K562 (cell line): Measurements from ENCODE around the gene YAE1. TPM values are rescaled to one million over a fixed set of nuclear protein-coding genes. Genes with fewer than 3 reads are reported as not detected.

Experiments
- ATAC-seq: fragments of 200-7000 bp; cut with Tn5 transposase; 3 replicates; pipeline ENCODE4 v1.9.1; 2020; ENCODE audit warnings: moderate library complexity
- BruUV-seq: library from RNA; stranded (reverse); fragments of 400-500 nt; replicated peaks from 2 replicates; lab custom pipeline; 2021; lab: Mats Ljungman, UMichigan
- CTCF ChIA-PET: fragments of 300-600 bp; formaldehyde crosslinking; extraction: SDS; loops from one replicate; lab custom pipeline; 2021; ENCODE audit warnings: low intra/inter-chr PET ratio; lab: Yijun Ruan, JAX
- POLR2A ChIA-PET: fragments of 300-600, 350-650 bp; sonication (Branson Sonifier 250); formaldehyde crosslinking; extraction: SDS; loops from one replicate; lab custom pipeline; 2021; ENCODE audit warnings: antibody characterized with exemption, inconsistent platforms; lab: Yijun Ruan, JAX
- DNase-seq, 4 experiments: peaks; one replicate each; pipeline versions ENCODE4 v3.0.0 to v3.0.0-alpha.2; 2011 to 2018; ENCODE audit warnings: low spot score in 3 of 4, mixed read lengths in 3 of 4; ENCODE audit errors: extremely low read depth in 1 of 4
- FAIRE-seq: peaks from 2 replicates; lab custom pipeline; 2011; peaks lifted over from hg19 to GRCh38; lab: Jason Lieb, UNC
- H2AFZ ChIP-seq: 2 replicates; pipeline ENCODE4 v1.6.0; 2011; ENCODE audit warnings: low read depth, low read length, control low read depth, inconsistent platforms
- H3K27ac ChIP-seq: fragments of 200-600 bp; 3 replicates; pipeline ENCODE4 v1.8.0; 2011; ENCODE audit warnings: low read depth, mild to moderate bottlenecking, control low read depth, inconsistent platforms, low read length, moderate library complexity, mixed read lengths; ENCODE audit errors: extremely low read depth
- H3K27me3 ChIP-seq, 2 experiments: fragments of 300-600 bp in 1 of 2; 2 replicates in 1 of 2; 3 replicates in 1 of 2; pipeline versions ENCODE4 v1.6.0 to v1.8.0; 2011; ENCODE audit warnings: inconsistent platforms in 2 of 2, low read length in 2 of 2, mild to moderate bottlenecking in 1 of 2, mixed read lengths in 1 of 2, moderate library complexity in 1 of 2; ENCODE audit not compliant: control insufficient read depth in 2 of 2, insufficient read depth in 2 of 2
- H3K36me3 ChIP-seq: fragments of 300-600 bp; 3 replicates; pipeline ENCODE4 v1.8.0; 2011; ENCODE audit warnings: mild to moderate bottlenecking, low read length, inconsistent platforms; ENCODE audit not compliant: control insufficient read depth, insufficient read depth
- H3K4me1 ChIP-seq, 2 experiments: fragments of 200-600 bp in 1 of 2; replicated peaks in 1 of 2; 2 replicates in 1 of 2; 3 replicates in 1 of 2; pipeline versions ENCODE4 v1.5.1 to v1.8.0; 2011; ENCODE audit warnings: inconsistent platforms in 2 of 2, low read length in 2 of 2, mild to moderate bottlenecking in 1 of 2, mixed read lengths in 1 of 2, moderate library complexity in 1 of 2; ENCODE audit not compliant: control insufficient read depth in 2 of 2, insufficient read depth in 2 of 2
- H3K4me2 ChIP-seq: 2 replicates; pipeline ENCODE4 v1.6.1; 2011; ENCODE audit warnings: low read length, control low read depth, inconsistent platforms, mixed read lengths; ENCODE audit not compliant: insufficient read depth
- H3K4me3 ChIP-seq: fragments of 200-600 bp; sonication (generic), shearing (Covaris generic); 2 replicates; pipeline ENCODE4 v1.5.1; 2016; ENCODE audit warnings: control low read depth, inconsistent platforms
- H3K79me2 ChIP-seq: fragments of 200-600 bp; 3 replicates; pipeline ENCODE4 v1.8.0; 2011; ENCODE audit warnings: low read length, inconsistent platforms; ENCODE audit not compliant: control insufficient read depth, insufficient read depth
- H3K9ac ChIP-seq, 2 experiments: 2 replicates each; pipeline versions ENCODE4 v1.6.0 to v1.6.1; 2011; ENCODE audit warnings: low read depth in 2 of 2, low read length in 2 of 2, control low read depth in 1 of 2, inconsistent platforms in 1 of 2, mild to moderate bottlenecking in 1 of 2, mixed read lengths in 1 of 2; ENCODE audit not compliant: insufficient read depth in 1 of 2
- H3K9me1 ChIP-seq: one replicate; pipeline ENCODE4 v1.6.0; 2011; ENCODE audit warnings: inconsistent platforms, mild to moderate bottlenecking, low read length, moderate library complexity; ENCODE audit not compliant: control insufficient read depth, insufficient read depth
- H3K9me3 ChIP-seq: replicated peaks from 2 replicates; pipeline ENCODE4 v1.5.1; 2011; ENCODE audit warnings: low read depth, low read length, inconsistent platforms; ENCODE audit not compliant: control insufficient read depth, insufficient read depth
- H4K20me1 ChIP-seq: replicated peaks from 2 replicates; pipeline ENCODE4 v1.6.1; 2011; ENCODE audit warnings: low read length, inconsistent platforms, mixed read lengths; ENCODE audit not compliant: control insufficient read depth, insufficient read depth
- HSF4 ChIP-seq: fragments of 250-450 bp; sonication (Bioruptor Pico); IDR thresholded peaks from 2 replicates; pipeline ENCODE4 v2.1.2; 2022; ENCODE audit warnings: mild to moderate bottlenecking, moderate library complexity, borderline replicate concordance
- LEF1 ChIP-seq: fragments of 450-650 bp; IDR thresholded peaks from 2 replicates; pipeline ENCODE4 v1.6.1; 2016; ENCODE audit warnings: mild to moderate bottlenecking
- RUNX1 ChIP-seq: sonication (generic); IDR thresholded peaks from 2 replicates; pipeline ENCODE4 v1.6.1; 2016; ENCODE audit warnings: antibody characterized with exemption, low read depth
- TAF1 ChIP-seq: IDR thresholded peaks from 2 replicates; pipeline ENCODE4 v1.6.1; 2011; ENCODE audit warnings: mild to moderate bottlenecking, low read length, moderate library complexity; ENCODE audit not compliant: insufficient read depth, control insufficient read depth, severe bottlenecking; ENCODE audit errors: extremely low read depth
- TOE1 ChIP-seq, 2 experiments: fragments of 450-650 bp in 1 of 2; sonication (generic) in 1 of 2; formaldehyde crosslinking in 1 of 2; IDR thresholded peaks; 2 replicates each; pipeline versions ENCODE4 v1.7.1 to v1.8.0; 2016 to 2022; ENCODE audit warnings: borderline replicate concordance in 2 of 2, mild to moderate bottlenecking in 2 of 2, antibody characterized with exemption in 1 of 2, inconsistent platforms in 1 of 2, low read depth in 1 of 2, missing genetic modification reagents in 1 of 2, moderate library complexity in 1 of 2
- WGBS: fragments of 100-300 bp; shearing (Covaris generic); methylation state at CpG from one replicate; pipeline ENCODE4 v1.1.6; 2016; ENCODE audit warnings: low coverage, mixed read lengths; ENCODE audit not compliant: insufficient coverage; ENCODE audit errors: missing lambda C conversion rate; 5-methylcytosine and 5-hydroxymethylcytosine counted together
- in situ Hi-C: fragments of 300-500 bp; cut with MboI; formaldehyde crosslinking; loops from 4 replicates; pipeline ENCODE4 v1.15.0; 2018; ENCODE audit warnings: inconsistent platforms, mixed read lengths
- intact Hi-C: fragments of 100-400 bp; cut with micrococcal nuclease; formaldehyde crosslinking; loops from 2 replicates; pipeline ENCODE4 v1.14.2; 2022
- polyA plus RNA-seq, 8 experiments: library from polyadenylated mRNA; depleted of rRNA in 4 of 8; stranded (reverse) in 5 of 8; unstranded in 3 of 8; fragments of >200 nt; fragmentation: Nextera tagmentation in 2 of 8; fragmentation: Illumina TruSeq in 1 of 8; extraction: Ambion mirVana in 2 of 8; extraction: Trizol in 1 of 8; gene quantifications; 2 replicates each; pipeline versions ENCODE4 v1.2.1 to v1.2.3, GENCODE V29; 2011 to 2014; ENCODE audit warnings: inconsistent platforms in 1 of 8, missing spikeins in 1 of 8
- total RNA-seq, 7 experiments: library from RNA; depleted of rRNA in 6 of 7; stranded (reverse); fragments of >200 nt in 6 of 7; fragmentation: Illumina TruSeq in 2 of 7; extraction: Trizol in 2 of 7; gene quantifications; 2 replicates each; pipeline versions ENCODE4 v1.2.1 to v1.2.3, GENCODE V29; 2011 to 2021; ENCODE audit warnings: low replicate concordance in 1 of 7
- TF ChIP-seq, protein P1 (sequence below): sonication (generic); formaldehyde crosslinking; IDR thresholded peaks from 2 replicates; pipeline ENCODE4 v1.8.0; 2022; ENCODE audit warnings: missing genetic modification reagents, mild to moderate bottlenecking, borderline replicate concordance
- TF ChIP-seq, protein P2 (sequence below): sonication (generic); formaldehyde crosslinking; IDR thresholded peaks from 2 replicates; pipeline ENCODE4 v1.8.0; 2022; ENCODE audit warnings: mild to moderate bottlenecking, missing genetic modification reagents, borderline replicate concordance

Gene YAE1
- total and polyA plus RNA-seq, 9 of the 15 experiments (the other 6 are each of a cell fraction or from before 2014, with no cell fraction given): 15.2 to 63.4 (median 30.1) TPM

DNA sequence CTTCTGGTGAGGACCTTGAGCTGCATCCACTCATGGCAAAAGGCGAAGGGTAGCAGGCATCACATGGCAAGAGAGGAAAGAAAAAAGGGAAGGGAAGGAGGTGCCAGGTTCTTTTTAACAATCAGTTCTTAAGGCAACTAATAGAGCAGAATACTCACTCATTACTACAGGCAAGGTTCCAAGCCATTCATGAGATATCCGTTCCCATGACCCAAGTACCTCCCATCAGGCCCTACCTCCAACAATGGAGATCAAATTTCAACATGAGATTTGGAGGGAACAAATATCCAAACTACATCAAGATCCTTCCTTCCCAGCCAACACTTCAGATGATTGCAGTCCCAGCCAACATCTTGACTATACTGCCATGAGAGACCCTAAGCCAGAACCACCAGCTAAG, 38.9 kb upstream of the YAE1 start:
- FAIRE-seq (no peak), DNase-seq (no peak), ATAC-seq (no peak)
- Histone ChIP-seq H4K20me1 (no peaks in the 10 kb centered on the region), H3K79me2 (no peaks in the 10 kb centered on the region), H3K4me3 (no peak overlapping the region), H3K27ac (no peak overlapping the region), H3K27me3 (peaks cover 12 to 26% of the 10 kb centered on the region in 2 experiments), H3K4me2 (no peak overlapping the region), H3K36me3 (no peaks in the 10 kb centered on the region), H2AFZ (no peak overlapping the region), H3K9me1 (no peaks in the 10 kb centered on the region), H3K4me1 (no peaks in the 10 kb centered on the region), H3K9ac (no peak overlapping the region), H3K9me3 (no peaks in the 10 kb centered on the region)
- WGBS: 0% methylated on average over 2 of the region's 2 CpGs
- TF ChIP-seq, protein P1, sequence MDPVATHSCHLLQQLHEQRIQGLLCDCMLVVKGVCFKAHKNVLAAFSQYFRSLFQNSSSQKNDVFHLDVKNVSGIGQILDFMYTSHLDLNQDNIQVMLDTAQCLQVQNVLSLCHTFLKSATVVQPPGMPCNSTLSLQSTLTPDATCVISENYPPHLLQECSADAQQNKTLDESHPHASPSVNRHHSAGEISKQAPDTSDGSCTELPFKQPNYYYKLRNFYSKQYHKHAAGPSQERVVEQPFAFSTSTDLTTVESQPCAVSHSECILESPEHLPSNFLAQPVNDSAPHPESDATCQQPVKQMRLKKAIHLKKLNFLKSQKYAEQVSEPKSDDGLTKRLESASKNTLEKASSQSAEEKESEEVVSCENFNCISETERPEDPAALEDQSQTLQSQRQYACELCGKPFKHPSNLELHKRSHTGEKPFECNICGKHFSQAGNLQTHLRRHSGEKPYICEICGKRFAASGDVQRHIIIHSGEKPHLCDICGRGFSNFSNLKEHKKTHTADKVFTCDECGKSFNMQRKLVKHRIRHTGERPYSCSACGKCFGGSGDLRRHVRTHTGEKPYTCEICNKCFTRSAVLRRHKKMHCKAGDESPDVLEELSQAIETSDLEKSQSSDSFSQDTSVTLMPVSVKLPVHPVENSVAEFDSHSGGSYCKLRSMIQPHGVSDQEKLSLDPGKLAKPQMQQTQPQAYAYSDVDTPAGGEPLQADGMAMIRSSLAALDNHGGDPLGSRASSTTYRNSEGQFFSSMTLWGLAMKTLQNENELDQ (CRISPR knock-in tag): no peak
- TF ChIP-seq TOE1 (IDR thresholded peaks at IDR 0.05; ENCODE audit: borderline replicate concordance) (no peak), TOE1 (CRISPR knock-in tag; IDR thresholded peaks at IDR 0.05; ENCODE audit: borderline replicate concordance, low read depth) (no peak), RUNX1 (no peak), LEF1 (no peak), TAF1 (no peak), HSF4 (no peak)
- TF ChIP-seq, protein P2, sequence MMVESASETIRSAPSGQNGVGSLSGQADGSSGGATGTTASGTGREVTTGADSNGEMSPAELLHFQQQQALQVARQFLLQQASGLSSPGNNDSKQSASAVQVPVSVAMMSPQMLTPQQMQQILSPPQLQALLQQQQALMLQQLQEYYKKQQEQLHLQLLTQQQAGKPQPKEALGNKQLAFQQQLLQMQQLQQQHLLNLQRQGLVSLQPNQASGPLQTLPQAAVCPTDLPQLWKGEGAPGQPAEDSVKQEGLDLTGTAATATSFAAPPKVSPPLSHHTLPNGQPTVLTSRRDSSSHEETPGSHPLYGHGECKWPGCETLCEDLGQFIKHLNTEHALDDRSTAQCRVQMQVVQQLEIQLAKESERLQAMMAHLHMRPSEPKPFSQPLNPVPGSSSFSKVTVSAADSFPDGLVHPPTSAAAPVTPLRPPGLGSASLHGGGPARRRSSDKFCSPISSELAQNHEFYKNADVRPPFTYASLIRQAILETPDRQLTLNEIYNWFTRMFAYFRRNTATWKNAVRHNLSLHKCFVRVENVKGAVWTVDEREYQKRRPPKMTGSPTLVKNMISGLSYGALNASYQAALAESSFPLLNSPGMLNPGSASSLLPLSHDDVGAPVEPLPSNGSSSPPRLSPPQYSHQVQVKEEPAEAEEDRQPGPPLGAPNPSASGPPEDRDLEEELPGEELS (CRISPR knock-in tag): no peak
- intact Hi-C loops (no loop called here), in situ Hi-C loops (no loop called here)
- ChIA-PET POLR2A (no interaction called here), CTCF (no interaction called here)
- BruUV-seq: no TSS peak
